ENCODE data around the gene STARD5.

STARD5 gene

GRCh38 chr15:81285461-81285860 is 38.5 kb downstream of the STARD5 start:
- DNase-seq (ENCODE audit: low read depth in 1 of 2, low spot score in 1 of 2): no peak
- Histone ChIP-seq H3K27me3 (ENCODE audit: insufficient read depth, poor library complexity, severe bottlenecking) (no peaks in the 10 kb centered on the region), H3K27ac (replicated peaks) (no peak overlapping the region), H3K4me3 (replicated peaks; ENCODE audit: insufficient read depth, low read length) (no peak overlapping the region)
- TF ChIP-seq SPI1 (IDR thresholded peaks at IDR 0.05; ENCODE audit: borderline replicate concordance, low read depth) (no peak), REST (IDR thresholded peaks at IDR 0.05; ENCODE audit: insufficient replicate concordance, low read depth) (no peak), GABPA (IDR thresholded peaks at IDR 0.05; ENCODE audit: low read depth) (no peak), CTCF (IDR thresholded peaks at IDR 0.05; ENCODE audit: insufficient read depth, low read length) (no peak), POLR2AphosphoS5 (IDR thresholded peaks at IDR 0.05; ENCODE audit: low read depth) (no peak)

GRCh38 chr15:81284256-81285031 is 39.5 kb downstream of the STARD5 start:
- H3K27ac ChIP-seq (replicated peaks): no peak overlapping the region
- H3K4me3 ChIP-seq (replicated peaks; ENCODE audit: insufficient read depth, low read length): no peak overlapping the region
- DNase-seq (ENCODE audit: low read depth in 1 of 2, low spot score in 1 of 2): peak in 1 of 2 experiments; percentile 33
- TF ChIP-seq REST (IDR thresholded peaks at IDR 0.05; ENCODE audit: insufficient replicate concordance, low read depth): no peak
- no peak for TF ChIP-seq GABPA (IDR thresholded peaks at IDR 0.05; ENCODE audit: low read depth)
- no peak for TF ChIP-seq SPI1 (IDR thresholded peaks at IDR 0.05; ENCODE audit: borderline replicate concordance, low read depth)
- TF ChIP-seq CTCF (IDR thresholded peaks at IDR 0.05; ENCODE audit: insufficient read depth, low read length): no peak
- TF ChIP-seq POLR2AphosphoS5 (IDR thresholded peaks at IDR 0.05; ENCODE audit: low read depth): no peak
- no peaks in the 10 kb centered on the region for H3K27me3 ChIP-seq (ENCODE audit: insufficient read depth, poor library complexity, severe bottlenecking)

- TF ChIP-seq GABPA (IDR thresholded peaks at IDR 0.05; ENCODE audit: low read depth) (no peak), REST (IDR thresholded peaks at IDR 0.05; ENCODE audit: insufficient replicate concordance, low read depth) (no peak), SPI1 (IDR thresholded peaks at IDR 0.05; ENCODE audit: borderline replicate concordance, low read depth) (no peak), CTCF (IDR thresholded peaks at IDR 0.05; ENCODE audit: insufficient read depth, low read length) (no peak), POLR2AphosphoS5 (IDR thresholded peaks at IDR 0.05; ENCODE audit: low read depth) (no peak)
- no peak overlapping the region for H3K27ac ChIP-seq (replicated peaks)
- no peak for DNase-seq (ENCODE audit: low read depth in 1 of 2, low spot score in 1 of 2)
These were observed 41.0 kb downstream of the STARD5 start for GRCh38 chr15:81282911-81283310.

More at GRCh38 chr15:81282911-81283310, 41.0 kb downstream of the STARD5 start:
- no peak overlapping the region for H3K4me3 ChIP-seq (replicated peaks; ENCODE audit: insufficient read depth, low read length)
- no peaks in the 10 kb centered on the region for H3K27me3 ChIP-seq (ENCODE audit: insufficient read depth, poor library complexity, severe bottlenecking)

All from HL-60 (cell line).